Right lobe of liver (tissue), 4 donors: Measurements from ENCODE around the gene MED12L.

Experiments used
- POLR2A ChIP-seq: fragments of 450-650 bp; IDR thresholded peaks from one replicate; pipeline ENCODE4 v1.6.1; 2017; ENCODE audit warnings: antibody characterized with exemption, mild to moderate bottlenecking
- TF ChIP-seq, protein P1 (sequence below), 4 donors: fragments of 200-600 bp in 3 of 4; fragments of 450-650 bp in 1 of 4; IDR thresholded peaks; one replicate each; pipeline versions ENCODE4 v1.5.1 to v1.8.0; 2016 to 2022; ENCODE audit warnings: antibody characterized with exemption in 4 of 4, mild to moderate bottlenecking in 2 of 4
- donor health status: DM: no; HTN: no; CAD: no.
- donor health status: DM: no; HTN: no; CAD: no.
- donor health status: DM: no; HTN: yes; CAD: no.

DNA sequence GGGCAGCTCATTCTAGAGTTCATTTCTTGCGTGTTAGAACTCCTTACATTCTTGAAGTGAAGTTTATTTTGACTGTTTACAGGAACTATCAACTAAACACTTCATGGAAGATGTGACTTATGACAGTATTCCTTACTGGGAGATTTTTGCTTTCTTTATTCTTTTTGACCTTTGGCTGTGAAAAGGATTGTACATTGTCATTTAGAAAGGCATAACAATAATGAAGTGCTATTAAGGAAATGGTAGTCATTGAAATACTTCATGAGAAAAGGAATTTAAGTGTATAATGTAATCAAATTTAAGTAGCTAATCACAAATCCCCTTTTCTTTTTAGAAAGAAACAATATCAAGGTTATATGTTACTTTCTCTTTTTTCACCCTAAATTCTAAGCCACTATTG, 181.6 kb downstream of the MED12L start:
- TF ChIP-seq, protein P1, sequence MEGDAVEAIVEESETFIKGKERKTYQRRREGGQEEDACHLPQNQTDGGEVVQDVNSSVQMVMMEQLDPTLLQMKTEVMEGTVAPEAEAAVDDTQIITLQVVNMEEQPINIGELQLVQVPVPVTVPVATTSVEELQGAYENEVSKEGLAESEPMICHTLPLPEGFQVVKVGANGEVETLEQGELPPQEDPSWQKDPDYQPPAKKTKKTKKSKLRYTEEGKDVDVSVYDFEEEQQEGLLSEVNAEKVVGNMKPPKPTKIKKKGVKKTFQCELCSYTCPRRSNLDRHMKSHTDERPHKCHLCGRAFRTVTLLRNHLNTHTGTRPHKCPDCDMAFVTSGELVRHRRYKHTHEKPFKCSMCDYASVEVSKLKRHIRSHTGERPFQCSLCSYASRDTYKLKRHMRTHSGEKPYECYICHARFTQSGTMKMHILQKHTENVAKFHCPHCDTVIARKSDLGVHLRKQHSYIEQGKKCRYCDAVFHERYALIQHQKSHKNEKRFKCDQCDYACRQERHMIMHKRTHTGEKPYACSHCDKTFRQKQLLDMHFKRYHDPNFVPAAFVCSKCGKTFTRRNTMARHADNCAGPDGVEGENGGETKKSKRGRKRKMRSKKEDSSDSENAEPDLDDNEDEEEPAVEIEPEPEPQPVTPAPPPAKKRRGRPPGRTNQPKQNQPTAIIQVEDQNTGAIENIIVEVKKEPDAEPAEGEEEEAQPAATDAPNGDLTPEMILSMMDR (IDR thresholded peaks at IDR 0.05), result no peak
- no peak for TF ChIP-seq POLR2A
